ENCODE data around the gene CTPS2. TPM values are rescaled to one million over a fixed set of nuclear protein-coding genes. Genes with fewer than 3 reads are reported as not detected.

Gene CTPS2
- total RNA-seq, 2 donors from 2014 or later = 3.4 to 4.1 TPM

- H3K27ac Mint-ChIP-seq = no peak overlapping the region
- no peak for DNase-seq
Observed at GRCh38 chrX:16662402-16662801, 50.1 kb downstream of the CTPS2 start.

GRCh38 chrX:16661495-16661894 lies 51.0 kb downstream of the CTPS2 start:
- H3K4me3 Mint-ChIP-seq = no peak overlapping the region
- H3K27me3 Mint-ChIP-seq = no peaks in the 10 kb centered on the region
- peaks cover 2% of the 10 kb centered on the region for H3K4me1 Mint-ChIP-seq
- no peak overlapping the region for H3K27ac Mint-ChIP-seq
- no peak for DNase-seq
- no peak for ATAC-seq
- no peaks in the 10 kb centered on the region for H3K36me3 Mint-ChIP-seq (ENCODE audit: low read depth)
- H3K9me3 ChIP-seq (ENCODE audit: control insufficient read depth, low read length, poor library complexity, severe bottlenecking) = no peaks in the 10 kb centered on the region

More at GRCh38 chrX:16662402-16662801, 50.1 kb downstream of the CTPS2 start:
- Mint-ChIP-seq H3K4me1 (peaks cover 2% of the 10 kb centered on the region), H3K27me3 (no peaks in the 10 kb centered on the region), H3K4me3 (no peak overlapping the region), H3K36me3 (ENCODE audit: low read depth) (no peaks in the 10 kb centered on the region)
- H3K9me3 ChIP-seq (ENCODE audit: control insufficient read depth, low read length, poor library complexity, severe bottlenecking) = no peaks in the 10 kb centered on the region
- no peak for ATAC-seq

- Mint-ChIP-seq H3K36me3 (ENCODE audit: low read depth) (no peaks in the 10 kb centered on the region), H3K27ac (no peak overlapping the region), H3K4me3 (no peak overlapping the region), H3K4me1 (peaks cover 4% of the 10 kb centered on the region), H3K27me3 (no peaks in the 10 kb centered on the region)
- H3K9me3 ChIP-seq (ENCODE audit: control insufficient read depth, low read length, poor library complexity, severe bottlenecking) = no peaks in the 10 kb centered on the region
- ATAC-seq = no peak
- DNase-seq = no peak
Observed at GRCh38 chrX:16659321-16659720, 53.1 kb downstream of the CTPS2 start.

GRCh38 chrX:16658284-16658683 lies 54.2 kb downstream of the CTPS2 start:
- Mint-ChIP-seq H3K4me3 (no peak overlapping the region), H3K4me1 (peaks cover 3% of the 10 kb centered on the region), H3K27me3 (no peaks in the 10 kb centered on the region), H3K27ac (no peak overlapping the region), H3K36me3 (ENCODE audit: low read depth) (no peaks in the 10 kb centered on the region)
- H3K9me3 ChIP-seq (ENCODE audit: control insufficient read depth, low read length, poor library complexity, severe bottlenecking) = no peaks in the 10 kb centered on the region
- DNase-seq (no peak), ATAC-seq (no peak)

- Mint-ChIP-seq H3K27ac (no peak overlapping the region), H3K36me3 (ENCODE audit: low read depth) (no peaks in the 10 kb centered on the region), H3K27me3 (no peaks in the 10 kb centered on the region), H3K4me3 (no peak overlapping the region), H3K4me1 (peaks cover 3% of the 10 kb centered on the region)
- DNase-seq (no peak), ATAC-seq (no peak)
- no peaks in the 10 kb centered on the region for H3K9me3 ChIP-seq (ENCODE audit: control insufficient read depth, low read length, poor library complexity, severe bottlenecking)
Observed at GRCh38 chrX:16654093-16654492, 58.4 kb downstream of the CTPS2 start.

GRCh38 chrX:16653424-16653823 lies 59.0 kb downstream of the CTPS2 start:
- no peak overlapping the region for H3K27ac Mint-ChIP-seq
- H3K4me1 Mint-ChIP-seq = peaks cover 3% of the 10 kb centered on the region
- H3K27me3 Mint-ChIP-seq = no peaks in the 10 kb centered on the region

GRCh38 chrX:16651391-16652024 lies 61.0 kb downstream of the CTPS2 start:
- Mint-ChIP-seq H3K27me3 (no peaks in the 10 kb centered on the region), H3K4me1 (peaks cover 3% of the 10 kb centered on the region), H3K27ac (no peak overlapping the region), H3K4me3 (no peak overlapping the region), H3K36me3 (ENCODE audit: low read depth) (peaks cover 3% of the 10 kb centered on the region)
- ATAC-seq (no peak), DNase-seq (no peak)
- H3K9me3 ChIP-seq (ENCODE audit: control insufficient read depth, low read length, poor library complexity, severe bottlenecking) = no peaks in the 10 kb centered on the region

More at GRCh38 chrX:16653424-16653823, 59.0 kb downstream of the CTPS2 start:
- ATAC-seq = no peak
- Mint-ChIP-seq H3K36me3 (ENCODE audit: low read depth) (no peaks in the 10 kb centered on the region), H3K4me3 (no peak overlapping the region)
- no peak for DNase-seq
- H3K9me3 ChIP-seq (ENCODE audit: control insufficient read depth, low read length, poor library complexity, severe bottlenecking) = no peaks in the 10 kb centered on the region

- H3K9me3 ChIP-seq (ENCODE audit: control insufficient read depth, low read length, poor library complexity, severe bottlenecking) = no peaks in the 10 kb centered on the region
- Mint-ChIP-seq H3K4me1 (peaks cover under 1% of the 10 kb centered on the region), H3K27ac (no peak within 1 kb of the TSS), H3K27me3 (no peaks in the 10 kb centered on the region), H3K4me3 (no peak within 1 kb of the TSS), H3K36me3 (ENCODE audit: low read depth) (peaks cover 3% of the 10 kb centered on the region)
- ATAC-seq (no peak), DNase-seq (no peak)
Observed at GRCh38 chrX:16649858-16650257, 62.6 kb downstream of the CTPS2 start, which contains the start of gene S100G. TSS of gene S100G (plus strand) at chrX:16650158. CDS start at chrX:16651007, 849 bp downstream.

- ATAC-seq (no peak), DNase-seq (no peak)
- Mint-ChIP-seq H3K36me3 (ENCODE audit: low read depth) (peaks cover 3% of the 10 kb centered on the region), H3K27me3 (no peaks in the 10 kb centered on the region), H3K4me1 (no peaks in the 10 kb centered on the region), H3K27ac (no peak overlapping the region), H3K4me3 (no peak overlapping the region)
- H3K9me3 ChIP-seq (ENCODE audit: control insufficient read depth, low read length, poor library complexity, severe bottlenecking) = no peaks in the 10 kb centered on the region
Observed at GRCh38 chrX:16646366-16647138, 65.9 kb downstream of the CTPS2 start.

- peak overlapping the region; percentile 12 for H3K27ac Mint-ChIP-seq
- no peaks in the 10 kb centered on the region for H3K4me1 Mint-ChIP-seq
- ATAC-seq (no peak), DNase-seq (no peak)
- no peaks in the 10 kb centered on the region for H3K27me3 Mint-ChIP-seq
- peaks cover 3% of the 10 kb centered on the region for H3K36me3 Mint-ChIP-seq (ENCODE audit: low read depth)
- H3K9me3 ChIP-seq (ENCODE audit: control insufficient read depth, low read length, poor library complexity, severe bottlenecking) = no peaks in the 10 kb centered on the region
- H3K4me3 Mint-ChIP-seq = no peak overlapping the region
Observed at GRCh38 chrX:16643176-16643575, 69.3 kb downstream of the CTPS2 start.

GRCh38 chrX:16640823-16641222 lies 71.6 kb downstream of the CTPS2 start:
- ATAC-seq (no peak), DNase-seq (no peak)
- no peaks in the 10 kb centered on the region for H3K4me1 Mint-ChIP-seq
- H3K4me3 Mint-ChIP-seq = no peak overlapping the region
- no peak overlapping the region for H3K27ac Mint-ChIP-seq
- H3K27me3 Mint-ChIP-seq = no peaks in the 10 kb centered on the region
- H3K9me3 ChIP-seq (ENCODE audit: control insufficient read depth, low read length, poor library complexity, severe bottlenecking) = no peaks in the 10 kb centered on the region
- no peaks in the 10 kb centered on the region for H3K36me3 Mint-ChIP-seq (ENCODE audit: low read depth)

- Mint-ChIP-seq H3K36me3 (ENCODE audit: low read depth) (no peaks in the 10 kb centered on the region), H3K27me3 (no peaks in the 10 kb centered on the region), H3K27ac (no peak overlapping the region), H3K4me1 (no peaks in the 10 kb centered on the region), H3K4me3 (no peak overlapping the region)
- no peak for DNase-seq
- H3K9me3 ChIP-seq (ENCODE audit: control insufficient read depth, low read length, poor library complexity, severe bottlenecking) = no peaks in the 10 kb centered on the region
- ATAC-seq = no peak
Observed at GRCh38 chrX:16639966-16640365, 72.5 kb downstream of the CTPS2 start.

- no peak for DNase-seq
- H3K36me3 Mint-ChIP-seq (ENCODE audit: low read depth) = no peaks in the 10 kb centered on the region
- no peak overlapping the region for H3K4me3 Mint-ChIP-seq
- ATAC-seq = no peak
- no peaks in the 10 kb centered on the region for H3K27me3 Mint-ChIP-seq
- no peak overlapping the region for H3K27ac Mint-ChIP-seq
- H3K9me3 ChIP-seq (ENCODE audit: control insufficient read depth, low read length, poor library complexity, severe bottlenecking) = no peaks in the 10 kb centered on the region
- H3K4me1 Mint-ChIP-seq = no peaks in the 10 kb centered on the region
Observed at GRCh38 chrX:16638533-16638932, 73.9 kb downstream of the CTPS2 start.

GRCh38 chrX:16635596-16635995 lies 76.9 kb downstream of the CTPS2 start:
- no peaks in the 10 kb centered on the region for H3K9me3 ChIP-seq (ENCODE audit: control insufficient read depth, low read length, poor library complexity, severe bottlenecking)
- Mint-ChIP-seq H3K27ac (no peak overlapping the region), H3K4me3 (no peak overlapping the region), H3K4me1 (no peaks in the 10 kb centered on the region), H3K27me3 (no peaks in the 10 kb centered on the region), H3K36me3 (ENCODE audit: low read depth) (no peaks in the 10 kb centered on the region)
- no peak for ATAC-seq
- no peak for DNase-seq

Measured in T-helper 17 cell (primary cell).